PC-3 (cell line): ENCODE results near the gene ATP13A3. TPM values are rescaled to one million over a fixed set of nuclear protein-coding genes. Genes with fewer than 3 reads are reported as not detected.

ENCODE experiments used
- ATAC-seq: fragments of 200-7000 bp; cut with Tn5 transposase; 2 replicates; pipeline ENCODE4 v1.9.1; 2020; ENCODE audit warnings: mild to moderate bottlenecking, moderate library complexity
- BruUV-seq: library from RNA; stranded (reverse); fragments of 400-500 nt; replicated peaks from 2 replicates; lab custom pipeline; 2021; lab: Mats Ljungman, UMichigan
- CTCF ChIA-PET: fragments of 300-600 bp; sonication (Branson Sonifier 250); formaldehyde crosslinking; loops from one replicate; lab custom pipeline; 2022; ENCODE audit warnings: antibody characterized with exemption; lab: Charles Lee
- POLR2A ChIA-PET: fragments of 300-600 bp; sonication (Branson Sonifier 250); formaldehyde crosslinking; loops from one replicate; lab custom pipeline; 2022; ENCODE audit warnings: antibody characterized with exemption; ENCODE audit not compliant: unreplicated experiment; lab: Charles Lee
- DNase-seq: peaks from one replicate; pipeline ENCODE4 v3.0.0-alpha.2; 2015
- H2AFZ ChIP-seq: fragments of 300-600 bp; sonication (generic); 2 replicates; pipeline ENCODE4 v1.6.0; 2016; ENCODE audit warnings: antibody characterized with exemption, low read length
- H3F3A ChIP-seq: fragments of 300-600 bp; sonication (generic); one replicate; pipeline ENCODE4 v1.6.0; 2017; ENCODE audit warnings: antibody characterized with exemption, low read length, control low read depth, mild to moderate bottlenecking; ENCODE audit not compliant: unreplicated experiment
- H3K27ac ChIP-seq: fragments of 300-600 bp; sonication (generic); 2 replicates; pipeline ENCODE4 v1.5.1; 2016; ENCODE audit warnings: mild to moderate bottlenecking, low read length
- H3K27me3 ChIP-seq: fragments of 300-600 bp; sonication (generic); 2 replicates; pipeline ENCODE4 v1.6.1; 2016; ENCODE audit warnings: low read length, mixed read lengths
- H3K36me3 ChIP-seq: fragments of 300-600 bp; sonication (generic); 2 replicates; pipeline ENCODE4 v1.6.1; 2016; ENCODE audit warnings: low read depth, mixed run types, low read length, mixed read lengths
- H3K4me1 ChIP-seq: fragments of 300-600 bp; sonication (generic); 2 replicates; pipeline ENCODE4 v1.5.1; 2016; ENCODE audit warnings: low read length; ENCODE audit not compliant: insufficient read depth
- H3K4me2 ChIP-seq: fragments of 300-600 bp; sonication (generic); 2 replicates; pipeline ENCODE4 v1.6.0; 2016; ENCODE audit warnings: low read length
- H3K4me3 ChIP-seq: fragments of 300-600 bp; sonication (generic); 2 replicates; pipeline ENCODE4 v1.5.1; 2016; ENCODE audit warnings: mild to moderate bottlenecking, low read length, mixed read lengths
- H3K79me2 ChIP-seq: fragments of 300-600 bp; sonication (generic); 2 replicates; pipeline ENCODE4 v1.6.1; 2017; ENCODE audit warnings: low read length, mixed read lengths
- H3K9ac ChIP-seq: fragments of 300-600 bp; sonication (generic); 2 replicates; pipeline ENCODE4 v1.6.0; 2016; ENCODE audit warnings: mild to moderate bottlenecking, low read length
- H3K9me2 ChIP-seq: fragments of 300-600 bp; sonication (generic); replicated peaks from 2 replicates; pipeline ENCODE4 v1.6.1; 2016; ENCODE audit warnings: mixed run types, low read length, mixed read lengths
- H3K9me3 ChIP-seq: fragments of 300-600 bp; sonication (generic); 2 replicates; pipeline ENCODE4 v1.6.1; 2016; ENCODE audit warnings: low read length, mixed read lengths
- H4K20me1 ChIP-seq: fragments of 300-600 bp; sonication (generic); 2 replicates; pipeline ENCODE4 v1.6.1; 2016; ENCODE audit warnings: low read length, mixed read lengths
- EZH2 ChIP-seq: fragments of 300-600 bp; sonication (generic); IDR thresholded peaks from one replicate; pipeline ENCODE4 v1.6.1; 2017; ENCODE audit warnings: antibody characterized with exemption, mild to moderate bottlenecking, low read length; ENCODE audit not compliant: unreplicated experiment
- EZH2phosphoT487 ChIP-seq: fragments of 300-600 bp; sonication (generic); IDR thresholded peaks from 2 replicates; pipeline ENCODE4 v1.6.1; 2018; ENCODE audit warnings: mild to moderate bottlenecking, antibody characterized with exemption, low read length, borderline replicate concordance
- intact Hi-C: fragments of 100-400 bp; cut with micrococcal nuclease; formaldehyde crosslinking; loops from 2 replicates; pipeline ENCODE4 v1.9.0; 2023
- total RNA-seq: library from RNA; depleted of rRNA; stranded (reverse); fragments of >200 nt; gene quantifications from 2 replicates; pipeline ENCODE4 v1.2.3, GENCODE V29; 2014
- TF ChIP-seq, protein P1 (sequence below): fragments of 300-600 bp; sonication (generic); conservative IDR thresholded peaks from 2 replicates; pipeline ENCODE4 v1.5.1; 2017; ENCODE audit warnings: antibody characterized with exemption, low read depth, mild to moderate bottlenecking, low read length

The ATP13A3 gene
- total RNA-seq, 1 experiment from 2014 or later: 69.4 TPM

DNA sequence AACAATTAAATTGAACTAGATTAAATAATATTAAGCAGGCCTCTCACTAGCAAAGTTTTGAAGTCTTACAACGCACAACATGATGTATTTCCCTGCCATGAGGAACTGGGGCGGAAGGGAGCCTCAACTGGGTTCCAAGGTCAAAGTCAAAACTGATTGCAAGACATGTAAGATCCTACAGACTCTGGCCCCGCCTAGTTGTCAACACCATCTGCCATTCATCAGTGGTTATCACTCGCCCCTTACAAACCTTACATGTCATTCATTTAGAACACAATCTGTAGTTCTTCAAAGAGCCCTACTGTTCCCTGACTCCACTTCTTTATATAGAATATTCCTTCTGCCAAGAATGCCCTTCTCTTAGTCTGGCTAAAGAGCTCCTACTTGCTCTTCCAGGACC is 10.0 kb downstream of the ATP13A3 start:
- CTCF ChIA-PET: no interaction called here
- intact Hi-C loops: no loop called here
- H3K9ac ChIP-seq: no peak overlapping the region
- H3K27me3 ChIP-seq: no peaks in the 10 kb centered on the region
- H3K79me2 ChIP-seq: peaks cover 98% of the 10 kb centered on the region
- no peaks in the 10 kb centered on the region for H3K9me2 ChIP-seq
- no peak for TF ChIP-seq EZH2
- TF ChIP-seq, protein P1, sequence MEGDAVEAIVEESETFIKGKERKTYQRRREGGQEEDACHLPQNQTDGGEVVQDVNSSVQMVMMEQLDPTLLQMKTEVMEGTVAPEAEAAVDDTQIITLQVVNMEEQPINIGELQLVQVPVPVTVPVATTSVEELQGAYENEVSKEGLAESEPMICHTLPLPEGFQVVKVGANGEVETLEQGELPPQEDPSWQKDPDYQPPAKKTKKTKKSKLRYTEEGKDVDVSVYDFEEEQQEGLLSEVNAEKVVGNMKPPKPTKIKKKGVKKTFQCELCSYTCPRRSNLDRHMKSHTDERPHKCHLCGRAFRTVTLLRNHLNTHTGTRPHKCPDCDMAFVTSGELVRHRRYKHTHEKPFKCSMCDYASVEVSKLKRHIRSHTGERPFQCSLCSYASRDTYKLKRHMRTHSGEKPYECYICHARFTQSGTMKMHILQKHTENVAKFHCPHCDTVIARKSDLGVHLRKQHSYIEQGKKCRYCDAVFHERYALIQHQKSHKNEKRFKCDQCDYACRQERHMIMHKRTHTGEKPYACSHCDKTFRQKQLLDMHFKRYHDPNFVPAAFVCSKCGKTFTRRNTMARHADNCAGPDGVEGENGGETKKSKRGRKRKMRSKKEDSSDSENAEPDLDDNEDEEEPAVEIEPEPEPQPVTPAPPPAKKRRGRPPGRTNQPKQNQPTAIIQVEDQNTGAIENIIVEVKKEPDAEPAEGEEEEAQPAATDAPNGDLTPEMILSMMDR: no peak
- TF ChIP-seq EZH2phosphoT487: no peak
- no peak overlapping the region for H2AFZ ChIP-seq
- H3K4me3 ChIP-seq: no peak overlapping the region
- DNase-seq (no peak), ATAC-seq (no peak)
- H3K36me3 ChIP-seq: peaks cover 17% of the 10 kb centered on the region; the same call in 1 of the 2 replicates
- H3K27ac ChIP-seq: no peak overlapping the region
- POLR2A ChIA-PET: no interaction called here
- H3K9me3 ChIP-seq: no peaks in the 10 kb centered on the region
- H4K20me1 ChIP-seq: peaks cover 23% of the 10 kb centered on the region
- no peaks in the 10 kb centered on the region for H3F3A ChIP-seq
- H3K4me1 ChIP-seq: peaks cover 13% of the 10 kb centered on the region
- no peak overlapping the region for H3K4me2 ChIP-seq
- no TSS peak for BruUV-seq

DNA sequence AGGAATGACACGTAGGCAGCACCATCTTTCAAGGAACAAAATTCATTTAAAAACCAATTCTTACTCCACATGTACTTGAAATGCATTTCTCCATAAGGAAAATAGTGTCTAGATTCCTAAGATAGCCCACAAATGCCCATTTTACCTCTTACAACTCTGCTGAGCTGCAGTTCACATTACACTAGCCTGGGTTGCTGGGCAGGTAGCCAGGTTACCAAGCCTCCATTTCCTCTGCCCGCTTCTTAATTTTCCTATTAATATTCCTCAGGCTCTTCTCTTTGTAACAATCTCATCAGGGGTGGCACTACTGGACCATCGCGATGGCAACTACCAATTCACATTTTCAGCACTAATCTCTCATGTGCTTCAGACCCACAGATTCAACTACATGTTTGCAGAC is 10.8 kb downstream of the ATP13A3 start:
- peaks cover 20% of the 10 kb centered on the region for H4K20me1 ChIP-seq
- H3K9me3 ChIP-seq: no peaks in the 10 kb centered on the region
- intact Hi-C loops: no loop called here
- H3K9me2 ChIP-seq: no peaks in the 10 kb centered on the region
- H3K4me1 ChIP-seq: peaks cover 5% of the 10 kb centered on the region
- H3K27me3 ChIP-seq: no peaks in the 10 kb centered on the region
- ATAC-seq (no peak), DNase-seq (no peak)
- H3K4me3 ChIP-seq: no peak overlapping the region
- no peak overlapping the region for H3K4me2 ChIP-seq
- H3K36me3 ChIP-seq: peaks cover 17% of the 10 kb centered on the region; the same call in 1 of the 2 replicates
- no peaks in the 10 kb centered on the region for H3F3A ChIP-seq
- CTCF ChIA-PET: interaction anchor here (0.6 kb wide), 1 partner anchor 140 kb away, joined by 3 read pairs; no protein-coding TSS in a partner anchor
- no peak for TF ChIP-seq EZH2
- TF ChIP-seq EZH2phosphoT487: no peak
- TF ChIP-seq, protein P1: no peak
- H2AFZ ChIP-seq: no peak overlapping the region
- no peak overlapping the region for H3K9ac ChIP-seq
- POLR2A ChIA-PET: no interaction called here
- no peak overlapping the region for H3K27ac ChIP-seq
- peaks cover 98% of the 10 kb centered on the region for H3K79me2 ChIP-seq
- no TSS peak for BruUV-seq

DNA sequence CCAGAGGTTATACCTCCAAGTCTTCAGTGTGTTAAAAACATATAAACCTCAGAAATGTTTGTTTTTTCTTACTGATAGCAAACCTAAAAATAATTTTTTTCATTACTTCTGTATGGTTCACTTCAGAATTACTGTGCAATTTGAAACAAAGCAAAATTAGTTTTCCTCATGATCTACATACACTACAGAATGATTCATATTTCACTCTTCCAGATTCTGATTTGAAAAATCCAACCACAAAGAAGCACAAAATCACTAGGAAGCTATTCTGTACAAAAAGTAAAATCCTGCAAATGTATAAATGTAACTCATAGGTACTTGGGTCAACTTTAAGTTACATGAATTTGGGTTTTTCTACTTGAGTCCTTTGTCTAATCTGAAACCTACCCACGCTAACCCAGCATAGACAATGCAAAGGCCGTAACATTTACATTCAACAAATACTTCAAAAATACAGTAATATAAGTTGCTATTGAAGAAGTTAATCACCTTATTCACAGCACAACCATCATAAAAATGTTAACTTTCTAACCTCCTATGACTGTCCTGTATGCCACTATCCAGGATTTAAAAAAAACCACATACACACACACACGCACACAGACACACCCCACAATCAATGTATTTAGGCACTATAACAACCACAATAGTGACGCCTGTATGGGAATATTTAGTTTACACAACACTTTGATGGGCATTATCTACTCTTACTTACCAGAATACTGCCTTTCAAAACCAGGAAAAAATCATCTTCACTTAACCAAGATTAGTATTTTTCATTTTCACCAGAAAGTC is 11.5 kb downstream of the ATP13A3 start:
- Histone ChIP-seq H3K9me3 (no peaks in the 10 kb centered on the region), H3K9ac (no peak overlapping the region), H3K27ac (no peak overlapping the region), H3K4me3 (no peak overlapping the region), H3K9me2 (no peaks in the 10 kb centered on the region), H3K36me3 (peaks cover 17% of the 10 kb centered on the region; the same call in 1 of the 2 replicates), H3K79me2 (peaks cover 98% of the 10 kb centered on the region), H3K27me3 (no peaks in the 10 kb centered on the region), H3F3A (no peaks in the 10 kb centered on the region), H3K4me2 (no peak overlapping the region), H4K20me1 (peaks cover 15% of the 10 kb centered on the region), H2AFZ (no peak overlapping the region), H3K4me1 (no peaks in the 10 kb centered on the region)
- BruUV-seq: no TSS peak
- ATAC-seq: no peak
- CTCF ChIA-PET: no interaction called here
- no peak for DNase-seq
- intact Hi-C loops: no loop called here
- POLR2A ChIA-PET: no interaction called here
- TF ChIP-seq EZH2 (no peak), EZH2phosphoT487 (no peak)
- TF ChIP-seq, protein P1: no peak
